ENCODE data around the gene TMC1.

TMC1 gene

GRCh38 chr9:72872718-72873117, 351.3 kb downstream of the TMC1 start:
- TF ChIP-seq, protein P1, sequence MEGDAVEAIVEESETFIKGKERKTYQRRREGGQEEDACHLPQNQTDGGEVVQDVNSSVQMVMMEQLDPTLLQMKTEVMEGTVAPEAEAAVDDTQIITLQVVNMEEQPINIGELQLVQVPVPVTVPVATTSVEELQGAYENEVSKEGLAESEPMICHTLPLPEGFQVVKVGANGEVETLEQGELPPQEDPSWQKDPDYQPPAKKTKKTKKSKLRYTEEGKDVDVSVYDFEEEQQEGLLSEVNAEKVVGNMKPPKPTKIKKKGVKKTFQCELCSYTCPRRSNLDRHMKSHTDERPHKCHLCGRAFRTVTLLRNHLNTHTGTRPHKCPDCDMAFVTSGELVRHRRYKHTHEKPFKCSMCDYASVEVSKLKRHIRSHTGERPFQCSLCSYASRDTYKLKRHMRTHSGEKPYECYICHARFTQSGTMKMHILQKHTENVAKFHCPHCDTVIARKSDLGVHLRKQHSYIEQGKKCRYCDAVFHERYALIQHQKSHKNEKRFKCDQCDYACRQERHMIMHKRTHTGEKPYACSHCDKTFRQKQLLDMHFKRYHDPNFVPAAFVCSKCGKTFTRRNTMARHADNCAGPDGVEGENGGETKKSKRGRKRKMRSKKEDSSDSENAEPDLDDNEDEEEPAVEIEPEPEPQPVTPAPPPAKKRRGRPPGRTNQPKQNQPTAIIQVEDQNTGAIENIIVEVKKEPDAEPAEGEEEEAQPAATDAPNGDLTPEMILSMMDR (conservative IDR thresholded peaks at IDR 0.05), result no peak
- TF ChIP-seq ZFX (IDR thresholded peaks at IDR 0.05), result no peak
- no peak overlapping the region for H3K27ac ChIP-seq

DNA sequence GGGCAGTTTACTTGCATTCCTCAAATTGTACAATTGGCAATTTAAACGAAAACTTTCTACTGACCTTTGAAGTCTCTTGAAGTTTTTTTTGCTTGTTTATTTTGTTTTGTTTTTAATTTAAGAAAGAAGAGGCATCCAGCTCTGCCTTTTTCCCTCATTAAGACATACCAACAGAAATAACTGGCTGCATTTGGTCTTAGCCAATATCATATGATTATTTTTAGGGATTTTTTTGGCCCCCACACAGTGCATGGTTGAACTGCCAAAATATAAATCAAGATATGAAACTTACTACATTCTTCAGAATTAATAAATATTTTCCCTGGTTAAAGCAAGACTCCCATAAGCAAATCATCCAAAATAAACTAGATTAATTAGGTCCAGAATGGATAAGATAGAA, 352.0 kb downstream of the TMC1 start:
- H3K27ac ChIP-seq, result no peak overlapping the region
- TF ChIP-seq ZFX (IDR thresholded peaks at IDR 0.05), result no peak
- TF ChIP-seq, protein P1 (conservative IDR thresholded peaks at IDR 0.05), result no peak

- H3K27ac ChIP-seq, result no peak overlapping the region
- TF ChIP-seq, protein P1 (conservative IDR thresholded peaks at IDR 0.05), result no peak
- no peak for TF ChIP-seq ZFX (IDR thresholded peaks at IDR 0.05)
Measured at GRCh38 chr9:72874344-72874743, 352.9 kb downstream of the TMC1 start.

DNA sequence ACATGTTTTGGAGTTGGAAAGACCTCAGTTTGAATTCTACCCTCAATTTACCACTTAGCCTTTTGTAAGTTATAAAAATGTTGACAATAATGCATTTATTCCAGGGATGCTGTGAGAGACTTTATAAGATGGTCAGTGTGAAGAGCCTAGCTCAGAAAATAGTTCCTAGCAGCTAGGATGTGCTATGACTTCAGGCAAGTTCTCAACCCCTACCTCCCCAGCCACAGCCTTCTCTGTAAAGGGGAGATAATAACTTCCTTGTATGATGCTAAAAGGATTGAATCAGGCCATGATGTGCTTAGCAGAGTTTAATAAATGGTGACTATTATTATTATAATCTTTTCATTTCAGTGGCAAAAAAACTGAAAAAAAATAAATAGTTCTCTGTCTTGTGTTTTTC, 353.8 kb downstream of the TMC1 start:
- no peak overlapping the region for H3K27ac ChIP-seq
- TF ChIP-seq, protein P1 (conservative IDR thresholded peaks at IDR 0.05), result no peak
- TF ChIP-seq ZFX (IDR thresholded peaks at IDR 0.05), result no peak

DNA sequence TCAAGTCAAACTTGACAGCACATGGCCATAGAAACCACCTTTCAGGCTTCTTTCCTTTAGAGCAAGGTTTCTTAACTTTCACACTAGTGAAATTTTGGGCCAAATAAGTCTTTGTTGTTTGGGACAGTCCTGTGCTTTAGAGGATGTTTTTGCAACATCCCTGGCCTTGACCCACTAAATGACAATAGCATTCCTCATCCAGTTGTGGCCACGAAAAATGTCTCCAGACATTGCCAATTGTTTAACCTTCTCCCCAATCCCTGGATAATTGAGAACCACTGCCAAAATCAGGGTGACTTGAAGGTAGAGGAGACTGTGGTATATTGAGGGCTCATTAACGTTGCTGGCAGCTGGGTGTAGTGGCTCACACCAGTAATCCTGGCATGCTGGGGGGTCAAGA, 359.4 kb downstream of the TMC1 start:
- TF ChIP-seq ZFX (IDR thresholded peaks at IDR 0.05), result no peak
- TF ChIP-seq, protein P1 (conservative IDR thresholded peaks at IDR 0.05), result no peak
- no peak overlapping the region for H3K27ac ChIP-seq

DNA sequence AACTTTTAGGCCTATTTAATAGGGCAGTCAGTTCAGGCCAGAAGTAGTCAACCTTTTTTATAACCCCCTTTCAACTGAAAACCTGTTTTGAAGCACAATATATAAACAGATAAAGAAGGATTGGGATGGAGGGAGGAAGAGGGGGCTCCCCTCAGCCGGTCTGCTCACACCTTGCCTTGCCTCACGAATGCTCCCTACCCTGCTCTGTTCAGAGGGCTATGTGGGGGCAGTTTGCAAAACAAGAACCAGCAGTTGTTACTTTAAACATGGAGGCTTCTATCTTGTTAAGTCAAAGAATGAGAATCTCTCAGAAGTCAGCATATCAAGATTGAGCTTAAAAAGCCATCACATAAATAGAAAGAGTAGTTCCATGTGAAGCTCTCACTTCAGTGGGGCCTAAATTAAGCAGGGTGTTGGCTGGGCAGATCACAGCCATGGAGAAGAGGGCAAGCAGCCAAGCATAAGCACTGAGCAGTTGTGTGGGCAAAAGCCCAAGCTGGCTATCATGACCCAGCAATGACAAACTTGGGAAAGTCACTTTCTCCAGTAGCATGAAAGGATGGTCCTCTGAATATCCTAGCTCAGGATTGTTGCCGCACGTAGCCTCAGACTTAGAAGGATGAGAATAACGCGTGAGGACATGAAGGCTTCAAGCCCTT, 360.8 kb downstream of the TMC1 start:
- TF ChIP-seq ZFX (IDR thresholded peaks at IDR 0.05), result no peak
- TF ChIP-seq, protein P1 (conservative IDR thresholded peaks at IDR 0.05), result no peak
- no peak overlapping the region for H3K27ac ChIP-seq

- TF ChIP-seq, protein P1 (conservative IDR thresholded peaks at IDR 0.05), result no peak
- TF ChIP-seq ZFX (IDR thresholded peaks at IDR 0.05), result no peak
- H3K27ac ChIP-seq, result no peak overlapping the region
Measured at GRCh38 chr9:72883875-72884274, 362.5 kb downstream of the TMC1 start.
